Epithelial cell of proximal tubule (primary cell): ENCODE results near the gene GRM7. TPM values are rescaled to one million over a fixed set of nuclear protein-coding genes. Genes with fewer than 3 reads are reported as not detected.

ENCODE experiments used
- DNase-seq: peaks from one replicate; pipeline ENCODE4 v3.0.0-alpha.2; 2011; ENCODE audit warnings: low read depth
- H3K4me3 ChIP-seq: 2 replicates; pipeline ENCODE4 v1.5.1; 2011; ENCODE audit warnings: low read depth, mild to moderate bottlenecking, low read length
- CTCF ChIP-seq: conservative IDR thresholded peaks from 2 replicates; pipeline ENCODE4 v1.5.1; 2012; ENCODE audit warnings: low read depth, mild to moderate bottlenecking, low read length
- total RNA-seq: library from RNA; depleted of rRNA; stranded (reverse); fragments of >200 nt; gene quantifications from 2 replicates; pipeline ENCODE4 v1.2.3, GENCODE V29; 2015

Gene GRM7
- total RNA-seq, 1 donor from 2014 or later = not detected

GRCh38 chr3:7328339-7328738, 467.4 kb downstream of the GRM7 start:
- no peak for DNase-seq
- TF ChIP-seq CTCF = no peak

DNA sequence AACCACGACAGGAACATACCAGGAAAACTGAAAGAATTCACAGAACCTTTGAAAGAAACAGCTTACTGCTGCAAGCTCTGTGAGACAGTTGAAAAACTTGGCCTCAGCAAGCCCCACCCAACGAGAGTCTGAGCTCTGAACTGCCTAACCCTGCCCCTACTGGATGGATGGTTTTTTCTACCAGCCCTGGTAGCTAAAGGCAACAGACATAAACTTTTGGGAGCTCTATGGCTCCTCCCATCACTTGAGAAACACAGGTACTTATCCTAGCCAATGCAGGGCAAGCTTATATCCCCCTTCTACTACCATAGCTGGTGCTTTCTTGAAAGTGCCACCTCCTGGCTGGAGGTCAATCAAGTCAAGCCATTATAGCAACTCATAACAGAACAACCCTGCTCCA, 471.8 kb downstream of the GRM7 start:
- TF ChIP-seq CTCF = no peak
- no peak for DNase-seq

More at GRCh38 chr3:7328339-7328738, 467.4 kb downstream of the GRM7 start:
- no peak overlapping the region for H3K4me3 ChIP-seq

DNA sequence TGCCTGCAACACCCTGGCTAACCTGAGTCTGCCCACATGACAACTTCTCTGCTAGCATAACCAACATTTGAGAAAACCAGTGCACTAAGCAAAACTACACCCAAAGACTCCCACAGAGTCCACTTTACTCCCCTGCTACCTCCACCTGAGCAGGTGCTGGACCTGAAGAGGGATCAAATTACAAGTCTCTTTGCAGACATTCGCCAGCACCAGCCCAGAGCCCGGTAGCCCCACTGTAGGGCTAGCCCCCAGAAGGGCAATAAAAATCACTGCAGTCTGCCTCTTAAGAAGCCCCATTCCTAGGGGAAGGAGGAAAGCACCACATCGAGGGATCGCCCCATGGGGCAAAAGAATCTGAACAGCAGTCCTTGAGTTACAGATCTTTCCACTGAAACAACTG, 472.2 kb downstream of the GRM7 start:
- no peak for TF ChIP-seq CTCF
- no peak for DNase-seq
- H3K4me3 ChIP-seq = no peak overlapping the region

More for the DNA sequence above, 471.8 kb downstream of the GRM7 start:
- no peak overlapping the region for H3K4me3 ChIP-seq

- H3K4me3 ChIP-seq = no peak overlapping the region
- TF ChIP-seq CTCF = no peak
- DNase-seq = no peak
These were observed 479.9 kb downstream of the GRM7 start for GRCh38 chr3:7340795-7341194.

GRCh38 chr3:7346364-7346763, 485.4 kb downstream of the GRM7 start:
- no peak for DNase-seq
- no peak for TF ChIP-seq CTCF
- H3K4me3 ChIP-seq = no peak overlapping the region

DNA sequence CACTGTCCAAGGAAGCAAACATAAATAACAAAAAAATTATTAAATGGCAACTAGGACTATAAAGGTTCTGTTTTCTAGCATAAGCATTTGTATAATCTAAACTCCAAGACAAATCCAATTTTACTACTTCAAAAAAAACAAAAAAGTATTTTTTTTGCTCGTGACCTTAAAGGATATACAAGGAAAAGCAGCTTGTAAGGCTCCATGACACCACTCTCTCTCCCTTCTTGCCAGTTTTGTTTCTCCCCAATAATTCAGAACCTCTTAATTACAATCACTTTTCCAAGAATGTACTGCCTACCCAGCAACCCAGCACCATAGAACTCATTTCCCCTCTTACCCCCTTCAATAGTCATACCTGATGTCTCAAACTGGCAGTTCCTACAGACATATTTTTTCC, 496.2 kb downstream of the GRM7 start:
- TF ChIP-seq CTCF = no peak
- DNase-seq = no peak
- H3K4me3 ChIP-seq = no peak overlapping the region

DNA sequence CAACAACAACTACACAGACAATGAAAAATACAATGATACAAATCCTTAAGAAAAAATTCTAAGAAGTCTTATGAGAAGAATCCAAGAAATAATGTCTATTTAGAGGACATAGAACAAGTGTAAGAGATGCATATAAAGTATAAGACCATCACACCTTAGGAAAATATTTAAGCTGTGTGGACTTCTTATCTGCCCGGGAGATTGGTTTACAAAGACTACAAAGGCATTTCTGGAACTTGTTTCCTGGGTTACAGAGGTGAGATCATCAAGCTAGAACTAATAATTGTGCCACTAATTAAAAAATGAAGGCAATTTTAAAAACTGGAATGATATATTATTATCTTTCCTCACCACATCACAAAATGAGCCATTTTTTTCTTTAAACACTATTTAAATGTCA, 507.1 kb downstream of the GRM7 start:
- no peak for DNase-seq
- TF ChIP-seq CTCF = no peak

More for the DNA sequence above, 507.1 kb downstream of the GRM7 start:
- H3K4me3 ChIP-seq = no peak overlapping the region
